ENCODE data around the gene HOXD12.

Gene HOXD12

GRCh38 chr2:176117162-176117822 lies 17.7 kb downstream of the HOXD12 start:
- H3K9me3 Mint-ChIP-seq: peaks cover 8 to 11% of the 10 kb centered on the region in 2 donors
- peaks cover 96% of the 10 kb centered on the region for H3K27me3 Mint-ChIP-seq
- no peak overlapping the region for H3K4me3 Mint-ChIP-seq
- DNase-seq: no peak
- ATAC-seq: no peak
- H3K27ac Mint-ChIP-seq: no peak overlapping the region
- H3K4me1 Mint-ChIP-seq: peaks cover 19% of the 10 kb centered on the region

GRCh38 chr2:176117823-176118371 lies 18.3 kb downstream of the HOXD12 start:
- no peak overlapping the region for H3K4me3 Mint-ChIP-seq
- peaks cover 8 to 11% of the 10 kb centered on the region in 2 donors for H3K9me3 Mint-ChIP-seq
- H3K27ac Mint-ChIP-seq: no peak overlapping the region
- no peak for DNase-seq
- no peak for ATAC-seq
- H3K27me3 Mint-ChIP-seq: peaks cover 96% of the 10 kb centered on the region
- H3K4me1 Mint-ChIP-seq: peaks cover 19% of the 10 kb centered on the region

- Mint-ChIP-seq H3K4me1 (peaks cover 26% of the 10 kb centered on the region), H3K4me3 (peak overlapping the region in 1 of 2 donors; percentile 0), H3K27ac (no peak overlapping the region), H3K9me3 (peaks cover 8 to 11% of the 10 kb centered on the region in 2 donors), H3K27me3 (peaks cover 96% of the 10 kb centered on the region)
- DNase-seq: no peak
- no peak for ATAC-seq
These were observed 19.2 kb downstream of the HOXD12 start for GRCh38 chr2:176118601-176119339.

GRCh38 chr2:176120364-176121189 lies 21.0 kb downstream of the HOXD12 start:
- Mint-ChIP-seq H3K4me1 (peaks cover 33% of the 10 kb centered on the region), H3K27ac (no peak overlapping the region)

GRCh38 chr2:176121190-176122051 lies 21.8 kb downstream of the HOXD12 start:
- peaks cover 8 to 11% of the 10 kb centered on the region in 2 donors for H3K9me3 Mint-ChIP-seq
- H3K4me1 Mint-ChIP-seq: peaks cover 33% of the 10 kb centered on the region
- H3K27ac Mint-ChIP-seq: no peak overlapping the region
- ATAC-seq (no peak), DNase-seq (peak in 1 of 2 donors; percentile 7)
- peak overlapping the region in 1 of 2 donors; percentile 39 for H3K4me3 Mint-ChIP-seq
- H3K27me3 Mint-ChIP-seq: peaks cover 99% of the 10 kb centered on the region

More at GRCh38 chr2:176120364-176121189, 21.0 kb downstream of the HOXD12 start:
- no peak for ATAC-seq
- Mint-ChIP-seq H3K27me3 (peaks cover 99% of the 10 kb centered on the region), H3K4me3 (no peak overlapping the region), H3K9me3 (peaks cover 8 to 11% of the 10 kb centered on the region in 2 donors)
- DNase-seq: no peak

GRCh38 chr2:176122052-176122682 lies 22.6 kb downstream of the HOXD12 start:
- DNase-seq (no peak), ATAC-seq (peak; percentile 19)
- Mint-ChIP-seq H3K27ac (no peak overlapping the region), H3K27me3 (peaks cover 99% of the 10 kb centered on the region), H3K4me1 (peaks cover 33% of the 10 kb centered on the region), H3K4me3 (peak overlapping the region; percentile 68 to 80), H3K9me3 (peaks cover 3 to 8% of the 10 kb centered on the region in 2 donors)

- DNase-seq (peak in 1 of 2 donors; percentile 29), ATAC-seq (peak; percentile 50)
- H3K27ac Mint-ChIP-seq: no peak within 1 kb of the TSS
These were observed 23.3 kb downstream of the HOXD12 start, which contains the start of gene HOXD9 for GRCh38 chr2:176122683-176123410. TSS of gene HOXD9 (plus strand) at chr2:176122719. CDS start at chr2:176122769, 50 bp downstream.

GRCh38 chr2:176123411-176124109 lies 24.0 kb downstream of the HOXD12 start:
- peaks cover 38% of the 10 kb centered on the region for H3K4me1 Mint-ChIP-seq
- no peak for ATAC-seq
- no peak for DNase-seq
- no peak overlapping the region for H3K27ac Mint-ChIP-seq
- H3K9me3 Mint-ChIP-seq: peaks cover 0 to 5% of the 10 kb centered on the region in 2 donors
- peak overlapping the region; percentile 18 to 67 for H3K4me3 Mint-ChIP-seq
- H3K27me3 Mint-ChIP-seq: peaks cover 99% of the 10 kb centered on the region

More at GRCh38 chr2:176122683-176123410, 23.3 kb downstream of the HOXD12 start, which contains the start of gene HOXD9:
- Mint-ChIP-seq H3K4me3 (peak within 1 kb of the TSS; percentile 68 to 80), H3K9me3 (peaks cover 0 to 8% of the 10 kb centered on the region in 2 donors), H3K27me3 (peaks cover 99% of the 10 kb centered on the region), H3K4me1 (peaks cover 38% of the 10 kb centered on the region)

GRCh38 chr2:176124110-176124946 lies 24.7 kb downstream of the HOXD12 start:
- Mint-ChIP-seq H3K4me3 (no peak overlapping the region), H3K27ac (no peak overlapping the region), H3K4me1 (peaks cover 39% of the 10 kb centered on the region), H3K27me3 (peaks cover 99% of the 10 kb centered on the region), H3K9me3 (no peaks in the 10 kb centered on the region)
- ATAC-seq (no peak), DNase-seq (peak in 1 of 2 donors; percentile 7)

- H3K4me3 Mint-ChIP-seq: no peak overlapping the region
These were observed 25.6 kb downstream of the HOXD12 start for GRCh38 chr2:176124947-176125771.

GRCh38 chr2:176125772-176126054 lies 26.1 kb downstream of the HOXD12 start:
- Mint-ChIP-seq H3K4me1 (peaks cover 42% of the 10 kb centered on the region), H3K27ac (no peak overlapping the region), H3K9me3 (no peaks in the 10 kb centered on the region), H3K27me3 (peaks cover 95% of the 10 kb centered on the region), H3K4me3 (no peak overlapping the region)
- ATAC-seq (no peak), DNase-seq (no peak)

More at GRCh38 chr2:176124947-176125771, 25.6 kb downstream of the HOXD12 start:
- no peak overlapping the region for H3K27ac Mint-ChIP-seq
- DNase-seq (peak in 1 of 2 donors; percentile 7), ATAC-seq (no peak)
- H3K4me1 Mint-ChIP-seq: peaks cover 40% of the 10 kb centered on the region
- H3K9me3 Mint-ChIP-seq: no peaks in the 10 kb centered on the region
- peaks cover 96% of the 10 kb centered on the region for H3K27me3 Mint-ChIP-seq
